SK-N-SH (cell line): ENCODE data around the gene COPS7A.

Experiments
- GABPA ChIP-seq: IDR thresholded peaks from 2 replicates; pipeline ENCODE4 v1.4.0; 2012; ENCODE audit warnings: low read depth, mild to moderate bottlenecking
- TF ChIP-seq, protein P1 (sequence below): fragments of 200-600 bp; sonication (generic); IDR thresholded peaks from 2 replicates; pipeline ENCODE4 v1.6.1; 2017; ENCODE audit warnings: antibody characterized with exemption, mild to moderate bottlenecking, moderate library complexity

DNA sequence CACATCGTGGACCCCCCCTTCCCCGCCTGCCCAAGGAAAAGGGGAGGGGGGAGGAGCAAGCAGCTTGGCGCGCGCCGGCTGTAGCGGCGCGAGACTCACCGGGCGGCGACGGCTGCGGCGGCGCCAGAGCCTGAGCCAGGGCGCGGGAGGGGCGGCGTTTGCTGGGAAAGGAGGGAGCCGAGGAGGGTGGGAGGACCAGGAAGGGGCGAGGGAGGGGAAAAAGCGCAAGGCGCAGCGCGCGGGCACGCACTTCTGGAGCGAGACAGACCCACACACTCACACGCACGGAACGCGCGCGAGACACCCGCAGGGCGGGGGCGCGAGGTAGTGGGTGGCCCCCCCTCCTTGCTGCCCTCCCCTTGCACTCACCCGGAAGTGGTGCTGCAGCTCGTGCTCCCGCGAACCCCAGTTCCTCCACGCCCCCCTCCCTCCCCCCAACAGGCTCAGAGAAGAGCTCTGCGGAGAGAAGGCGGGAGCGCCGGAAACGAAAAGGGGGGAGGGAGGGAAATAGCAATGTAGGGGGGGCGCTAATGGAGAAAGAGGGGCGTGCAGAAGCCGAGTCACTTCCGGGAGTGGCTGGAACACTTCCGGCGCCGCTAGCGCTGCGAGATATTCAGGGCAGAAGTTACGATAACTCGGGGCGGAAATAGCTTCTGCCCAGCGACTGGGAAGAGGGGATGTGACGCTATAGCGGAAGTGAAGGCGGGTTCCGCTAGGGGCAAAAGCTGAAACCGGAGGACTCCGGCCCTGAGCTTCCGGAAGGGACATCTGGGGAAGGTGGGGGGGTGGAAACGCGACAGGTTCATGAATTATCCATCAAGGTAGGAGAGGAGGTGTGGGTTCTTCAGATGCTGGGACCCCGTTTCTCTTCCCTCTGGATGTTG is 34.6 kb upstream of the COPS7A start, which contains the start of gene ZNF384:
- TF ChIP-seq GABPA, result peak; percentile 96
- TF ChIP-seq, protein P1, sequence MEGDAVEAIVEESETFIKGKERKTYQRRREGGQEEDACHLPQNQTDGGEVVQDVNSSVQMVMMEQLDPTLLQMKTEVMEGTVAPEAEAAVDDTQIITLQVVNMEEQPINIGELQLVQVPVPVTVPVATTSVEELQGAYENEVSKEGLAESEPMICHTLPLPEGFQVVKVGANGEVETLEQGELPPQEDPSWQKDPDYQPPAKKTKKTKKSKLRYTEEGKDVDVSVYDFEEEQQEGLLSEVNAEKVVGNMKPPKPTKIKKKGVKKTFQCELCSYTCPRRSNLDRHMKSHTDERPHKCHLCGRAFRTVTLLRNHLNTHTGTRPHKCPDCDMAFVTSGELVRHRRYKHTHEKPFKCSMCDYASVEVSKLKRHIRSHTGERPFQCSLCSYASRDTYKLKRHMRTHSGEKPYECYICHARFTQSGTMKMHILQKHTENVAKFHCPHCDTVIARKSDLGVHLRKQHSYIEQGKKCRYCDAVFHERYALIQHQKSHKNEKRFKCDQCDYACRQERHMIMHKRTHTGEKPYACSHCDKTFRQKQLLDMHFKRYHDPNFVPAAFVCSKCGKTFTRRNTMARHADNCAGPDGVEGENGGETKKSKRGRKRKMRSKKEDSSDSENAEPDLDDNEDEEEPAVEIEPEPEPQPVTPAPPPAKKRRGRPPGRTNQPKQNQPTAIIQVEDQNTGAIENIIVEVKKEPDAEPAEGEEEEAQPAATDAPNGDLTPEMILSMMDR, result no peak
